Embryonic facial prominence (tissue), 1 donor: ENCODE results near the gene RALY.

Experiments
- DNase-seq: peaks from one replicate; pipeline ENCODE4 v3.0.0-alpha.2; 2016; ENCODE audit errors: extremely low spot score

The RALY gene

DNA sequence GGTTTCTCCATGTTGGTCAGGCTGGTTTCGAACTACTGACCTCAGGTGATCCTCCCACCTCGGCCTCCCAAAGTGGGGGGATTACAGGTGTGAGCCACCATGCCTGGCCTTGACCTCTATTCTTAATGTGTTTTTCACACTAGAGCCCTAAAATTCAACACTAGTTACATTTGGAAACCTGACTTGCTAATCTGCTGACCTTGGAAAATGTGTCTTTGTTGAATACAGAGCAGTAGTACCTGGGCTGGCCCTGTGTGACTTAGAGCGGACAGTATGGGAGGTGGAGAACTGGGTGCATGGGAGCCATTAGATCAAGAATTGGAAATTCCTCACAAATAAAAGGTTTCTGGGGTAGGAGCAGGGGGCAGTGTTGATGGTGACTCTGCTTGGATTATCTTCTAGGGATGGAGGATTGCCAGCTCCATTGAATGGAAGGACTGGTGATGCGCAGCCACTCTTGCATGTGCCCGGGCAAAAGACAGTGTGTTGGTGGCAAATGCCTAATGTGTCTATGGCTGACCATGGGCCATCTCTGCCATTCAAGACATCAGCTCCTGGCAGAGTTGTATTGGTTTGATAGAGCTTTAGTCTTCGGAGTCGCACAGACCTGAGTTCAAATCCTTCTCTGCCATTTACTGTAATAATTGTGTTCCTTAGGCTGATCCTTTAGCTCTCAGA is 53.4 kb downstream of the RALY start:
- no peak for DNase-seq

GRCh38 chr20:34047917-34048316 is 54.2 kb downstream of the RALY start:
- DNase-seq = no peak

GRCh38 chr20:34049389-34049788 is 55.7 kb downstream of the RALY start:
- no peak for DNase-seq

DNA sequence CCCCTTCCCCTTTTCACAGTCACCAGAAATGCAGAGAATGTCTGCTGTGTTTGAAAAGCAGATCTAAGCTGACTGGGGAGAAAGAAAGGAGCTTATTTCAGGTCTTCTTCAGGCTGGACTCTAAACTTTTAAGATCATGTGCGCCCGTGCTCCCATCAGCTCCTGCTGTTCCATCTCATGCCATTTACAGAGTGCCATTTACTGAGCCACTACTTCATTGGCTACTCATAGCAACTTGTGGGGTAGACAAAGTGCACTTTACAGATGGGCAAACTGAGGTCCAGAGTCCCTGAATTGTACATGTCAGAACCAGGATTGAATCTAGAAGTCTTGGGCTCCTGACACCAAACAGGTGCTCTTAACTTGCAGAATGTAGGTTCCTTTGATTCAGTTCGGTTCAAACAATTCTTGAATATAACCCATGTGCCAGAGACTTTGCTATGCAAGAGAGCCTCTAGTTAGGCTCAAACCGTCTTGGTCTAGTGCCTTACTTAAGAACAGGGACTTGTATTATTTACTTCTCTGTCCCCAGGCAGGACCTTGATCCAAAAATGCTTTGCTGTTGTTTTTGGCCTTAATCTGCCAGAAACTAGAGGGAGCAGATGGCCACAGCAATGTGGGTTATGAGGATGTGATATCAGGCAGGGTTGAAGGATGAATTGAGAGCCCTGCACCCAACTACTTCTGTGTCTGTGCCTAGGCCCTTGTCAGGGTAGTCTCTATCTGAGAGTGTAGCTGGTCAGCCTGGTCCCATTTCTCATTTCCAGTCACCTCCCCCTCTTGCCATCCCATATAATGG is 56.4 kb downstream of the RALY start:
- no peak for DNase-seq

- DNase-seq = no peak
Measured at GRCh38 chr20:34052414-34052813, 58.7 kb downstream of the RALY start.

DNA sequence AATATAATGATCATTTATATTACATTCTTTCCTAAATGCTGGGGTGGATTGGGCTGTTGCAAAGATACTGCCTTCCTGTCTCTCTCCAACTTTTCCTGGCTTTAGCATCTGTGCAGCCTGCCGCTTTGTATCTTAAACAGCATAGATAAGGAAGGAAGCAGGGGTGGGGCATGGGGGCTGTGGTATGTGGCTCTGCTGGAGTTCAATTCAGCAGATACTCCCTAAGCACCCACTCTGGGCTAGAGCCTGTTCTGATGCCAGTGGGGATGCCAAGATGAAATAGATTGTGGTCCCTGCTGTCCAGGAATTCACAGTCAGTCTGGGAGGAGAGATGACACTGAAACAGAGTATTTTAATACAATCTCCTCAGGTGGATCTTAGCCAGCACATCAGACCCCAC is 61.6 kb downstream of the RALY start:
- DNase-seq = no peak

- DNase-seq = no peak
Measured at GRCh38 chr20:34058831-34059230, 65.1 kb downstream of the RALY start.

DNA sequence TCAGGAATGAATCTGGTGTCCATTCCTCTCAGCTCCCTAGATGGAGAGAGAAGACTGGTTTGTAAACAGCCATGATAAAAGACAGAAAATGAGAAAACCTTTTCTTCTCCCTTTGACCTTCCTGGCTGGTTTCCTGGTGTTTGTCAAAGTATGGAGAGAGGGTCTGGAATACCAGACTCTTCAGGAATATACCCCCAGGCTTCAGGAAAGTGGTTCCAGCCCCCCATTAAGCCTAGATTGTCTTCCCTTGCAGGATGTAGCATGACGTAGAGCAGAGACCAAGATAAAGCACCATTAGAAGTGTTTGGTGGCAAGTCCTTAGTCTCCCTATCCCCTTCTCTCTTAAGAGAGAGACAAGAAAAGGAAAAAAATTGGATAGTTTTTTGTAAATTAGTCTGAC is 67.3 kb downstream of the RALY start:
- no peak for DNase-seq

DNA sequence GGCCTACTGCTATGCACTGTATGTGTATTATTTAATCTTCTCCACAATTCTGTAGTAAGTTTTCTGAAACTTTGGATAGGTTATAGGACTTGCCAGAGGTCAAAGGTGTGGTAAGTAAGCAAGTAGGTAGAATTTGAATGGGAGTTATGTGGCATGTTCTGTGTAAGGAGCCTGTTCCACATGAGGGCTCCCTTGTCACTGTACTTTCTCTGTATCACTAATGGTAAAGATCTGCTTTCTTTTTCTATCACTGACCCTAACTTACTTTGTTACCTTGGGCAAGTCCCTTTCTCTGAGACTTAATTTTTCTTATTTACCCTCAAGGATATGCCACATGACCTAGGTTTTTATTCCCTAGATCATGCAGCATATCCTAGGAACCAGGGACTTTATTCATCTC is 68.0 kb downstream of the RALY start:
- DNase-seq = no peak

- DNase-seq = no peak
Measured at GRCh38 chr20:34062570-34063482, 69.1 kb downstream of the RALY start.

- DNase-seq = no peak
Measured at GRCh38 chr20:34064286-34064685, 70.6 kb downstream of the RALY start.

DNA sequence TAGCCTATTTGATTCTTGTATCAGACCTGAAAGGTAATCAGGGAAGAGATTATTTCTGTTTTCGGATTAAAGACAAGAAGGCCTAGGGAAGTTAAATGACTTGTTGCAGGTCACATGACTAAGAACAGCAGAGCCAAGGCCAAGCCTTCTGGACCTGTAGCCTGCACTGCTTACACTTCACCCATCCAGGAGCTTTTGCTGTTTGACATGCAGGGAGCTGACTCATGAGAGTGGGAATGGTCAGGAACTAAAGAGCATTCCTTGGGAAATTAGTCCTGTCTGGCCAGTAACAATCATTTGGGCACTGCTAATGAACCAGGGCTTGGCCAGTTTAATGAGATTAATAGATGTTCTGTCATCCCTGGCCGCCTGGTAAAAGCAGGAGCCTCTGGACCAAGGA is 71.5 kb downstream of the RALY start:
- DNase-seq = no peak

DNA sequence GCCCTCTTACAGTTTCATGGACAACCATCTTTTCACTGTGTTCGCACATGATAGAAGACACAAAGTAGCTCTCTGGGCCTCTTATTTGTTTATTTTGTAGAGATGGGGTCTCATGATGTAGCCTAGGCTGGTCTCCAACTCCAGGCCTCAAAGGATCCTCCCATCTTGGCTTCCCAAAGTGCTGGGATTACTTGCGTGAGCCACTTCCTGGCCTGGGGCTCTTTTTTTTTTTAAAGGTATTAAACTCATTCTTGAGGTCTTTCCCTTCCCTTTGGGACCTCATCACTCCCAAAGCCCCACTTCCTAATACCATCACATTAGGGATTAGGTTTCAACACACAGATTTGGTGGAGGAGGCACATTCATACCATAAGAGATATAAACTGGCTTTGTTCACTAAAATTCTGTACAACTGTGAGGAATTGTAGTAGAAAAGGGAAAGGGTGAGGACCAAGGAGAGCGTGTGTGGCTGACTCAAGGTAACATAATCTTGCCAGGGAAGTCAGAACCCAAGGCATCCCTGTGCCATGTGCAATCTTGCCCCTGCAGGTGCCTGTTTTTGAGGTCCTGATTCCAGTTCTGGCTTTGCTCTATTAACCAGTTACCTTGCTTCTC is 72.9 kb downstream of the RALY start:
- no peak for DNase-seq

- no peak for DNase-seq
Measured at GRCh38 chr20:34068001-34068400, 74.3 kb downstream of the RALY start.

DNA sequence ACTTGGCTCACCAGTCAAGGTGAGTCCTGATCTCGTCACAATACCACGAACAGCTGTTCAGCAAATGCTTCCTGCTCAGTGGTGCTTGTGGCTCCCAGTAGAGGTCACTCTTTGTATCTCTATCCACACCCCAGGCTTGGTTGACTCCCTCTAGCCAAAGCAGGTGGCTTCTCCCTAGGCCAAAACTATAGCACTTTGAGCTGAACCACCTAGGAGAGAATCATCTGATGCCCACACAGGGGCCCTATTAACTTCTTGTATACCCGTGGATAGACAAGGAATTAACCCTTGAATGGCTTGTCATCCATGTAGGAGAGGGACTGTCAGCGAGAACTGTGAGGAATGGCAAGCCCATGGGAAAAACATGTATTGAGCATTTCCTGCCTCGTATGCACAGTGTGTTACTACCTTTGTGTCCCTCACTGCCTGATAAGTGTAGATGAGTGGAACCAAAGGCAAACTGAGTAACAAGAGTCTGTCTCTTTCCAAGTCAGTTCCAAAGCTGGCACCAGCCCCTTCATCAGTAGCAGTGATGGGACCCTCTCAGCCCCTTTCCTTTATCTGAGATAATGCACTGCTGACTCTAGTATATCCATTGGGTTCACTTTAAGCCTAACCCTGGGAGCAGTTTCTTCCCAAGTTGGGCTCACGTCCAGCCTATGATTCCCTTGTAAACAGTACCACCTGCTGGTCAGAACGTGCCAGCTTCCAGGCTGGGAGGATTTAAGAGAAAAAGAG is 75.8 kb downstream of the RALY start:
- peak; percentile 56 for DNase-seq

DNA sequence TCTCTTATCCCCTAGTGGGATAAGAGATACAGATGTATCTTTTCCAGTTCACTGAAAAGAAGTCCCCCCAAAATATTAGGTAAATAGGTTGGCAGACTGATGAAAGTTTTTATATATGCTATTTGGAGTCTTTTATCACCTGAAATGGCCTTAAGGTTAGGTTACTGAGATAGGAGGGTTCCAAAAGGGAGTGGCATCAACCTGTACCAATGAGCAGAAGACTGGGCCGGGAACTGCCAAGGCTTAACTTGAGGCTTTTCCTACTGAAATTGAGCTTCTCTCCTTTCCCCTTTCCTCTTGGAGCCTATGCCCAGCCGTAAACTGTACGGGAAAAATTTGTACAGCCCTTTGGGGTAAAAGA is 76.3 kb downstream of the RALY start:
- DNase-seq = no peak

DNA sequence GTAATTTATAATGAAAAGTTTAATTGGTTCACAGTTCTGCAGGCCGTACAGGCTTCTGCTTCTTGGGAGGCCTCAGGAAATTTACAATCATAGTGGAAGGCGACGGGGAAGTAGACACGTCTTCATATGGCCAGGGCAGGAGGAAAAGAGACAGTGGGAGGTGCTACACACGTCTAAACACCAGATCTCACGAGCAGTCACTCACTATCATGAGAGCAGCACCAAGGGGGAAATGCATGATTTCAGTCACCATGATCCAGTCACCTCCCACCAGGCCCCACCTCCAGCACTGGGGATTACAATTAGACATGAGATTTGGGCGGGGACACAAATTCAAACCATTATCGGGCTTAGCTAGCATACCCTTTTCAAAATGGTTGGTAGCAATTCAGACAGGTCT is 77.1 kb downstream of the RALY start:
- DNase-seq = no peak

GRCh38 chr20:34072076-34072475 is 78.4 kb downstream of the RALY start:
- no peak for DNase-seq

- DNase-seq = no peak
Measured at GRCh38 chr20:34072778-34073177, 79.1 kb downstream of the RALY start.

DNA sequence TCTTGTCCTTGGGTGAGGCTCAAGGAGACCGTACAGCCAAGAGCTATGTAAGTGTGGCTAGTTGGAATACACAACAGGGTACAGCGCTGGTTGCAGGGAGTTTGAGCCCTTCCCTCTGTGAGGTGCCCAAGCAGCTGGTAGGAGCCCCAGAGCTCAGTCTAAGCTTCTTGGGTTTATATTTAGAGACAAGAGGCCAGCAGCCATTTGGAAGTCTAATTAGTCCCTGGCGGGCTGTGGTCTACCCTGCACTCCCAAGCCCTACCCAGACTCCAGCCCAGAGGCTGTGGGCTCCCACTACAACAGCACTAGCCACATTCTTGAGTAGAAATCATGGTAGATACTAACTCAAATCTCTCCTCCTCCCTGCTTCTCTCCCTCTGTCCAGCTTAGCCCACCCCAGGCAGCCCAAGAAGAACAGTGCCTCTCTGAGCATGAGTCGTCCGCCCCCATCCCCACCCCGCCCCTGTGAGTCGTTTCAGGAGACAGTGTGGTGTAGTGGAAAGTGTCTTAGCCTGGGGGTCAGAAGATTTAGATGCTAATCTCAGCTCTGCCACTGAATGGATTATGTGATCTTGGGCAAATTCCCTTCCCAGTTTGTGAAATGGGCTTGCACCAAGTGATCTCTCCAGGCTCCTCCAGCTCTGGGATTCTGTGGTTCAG is 80.5 kb downstream of the RALY start:
- no peak for DNase-seq

GRCh38 chr20:34075647-34076046 is 81.9 kb downstream of the RALY start:
- DNase-seq = no peak
